ENCODE data around the gene ZNF891.

ZNF891 gene

GRCh38 chr12:133063556-133063955 is 66.5 kb downstream of the ZNF891 start:
- Histone ChIP-seq H3K36me3 (ENCODE audit: control insufficient read depth, insufficient read depth, low read length) (no peaks in the 10 kb centered on the region), H3K4me1 (ENCODE audit: control insufficient read depth, insufficient read depth, low read length) (no peaks in the 10 kb centered on the region), H3K4me3 (ENCODE audit: low read length) (no peak overlapping the region), H3K9me3 (ENCODE audit: control insufficient read depth, insufficient read depth, low read length) (peaks cover 13% of the 10 kb centered on the region), H3K27me3 (ENCODE audit: control insufficient read depth, insufficient read depth, low read length) (no peaks in the 10 kb centered on the region), H3K27ac (ENCODE audit: low read length) (no peak overlapping the region)
- no CpG with 5 or more reads among the region's 1 CpG for WGBS (ENCODE audit: insufficient coverage, insufficient read length)
- DNase-seq (ENCODE audit: low read depth, low spot score) = no peak

- no peak overlapping the region for H3K4me3 ChIP-seq (ENCODE audit: low read length)
- no peak overlapping the region for H3K27ac ChIP-seq (ENCODE audit: low read length)
- no peaks in the 10 kb centered on the region for H3K4me1 ChIP-seq (ENCODE audit: control insufficient read depth, insufficient read depth, low read length)
- peaks cover 21% of the 10 kb centered on the region for H3K9me3 ChIP-seq (ENCODE audit: control insufficient read depth, insufficient read depth, low read length)
- no CpG with 5 or more reads among the region's 1 CpG for WGBS (ENCODE audit: insufficient coverage, insufficient read length)
- peaks cover 8% of the 10 kb centered on the region; the same call in 1 of the 2 replicates for H3K36me3 ChIP-seq (ENCODE audit: control insufficient read depth, insufficient read depth, low read length)
- DNase-seq (ENCODE audit: low read depth, low spot score) = no peak
- H3K27me3 ChIP-seq (ENCODE audit: control insufficient read depth, insufficient read depth, low read length) = no peaks in the 10 kb centered on the region
Measured at GRCh38 chr12:133061954-133062353, 68.1 kb downstream of the ZNF891 start.

GRCh38 chr12:133058203-133059113 is 71.6 kb downstream of the ZNF891 start:
- H3K27ac ChIP-seq (ENCODE audit: low read length) = no peak overlapping the region
- no peaks in the 10 kb centered on the region for H3K27me3 ChIP-seq (ENCODE audit: control insufficient read depth, insufficient read depth, low read length)
- no peaks in the 10 kb centered on the region for H3K4me1 ChIP-seq (ENCODE audit: control insufficient read depth, insufficient read depth, low read length)
- no peak for DNase-seq (ENCODE audit: low read depth, low spot score)
- no CpG with 5 or more reads among the region's 8 CpGs for WGBS (ENCODE audit: insufficient coverage, insufficient read length)
- peaks cover 12% of the 10 kb centered on the region for H3K36me3 ChIP-seq (ENCODE audit: control insufficient read depth, insufficient read depth, low read length)
- no peak overlapping the region for H3K4me3 ChIP-seq (ENCODE audit: low read length)
- peaks cover 16% of the 10 kb centered on the region for H3K9me3 ChIP-seq (ENCODE audit: control insufficient read depth, insufficient read depth, low read length)

GRCh38 chr12:133057446-133057845 is 72.6 kb downstream of the ZNF891 start:
- DNase-seq (ENCODE audit: low read depth, low spot score) = no peak
- H3K9me3 ChIP-seq (ENCODE audit: control insufficient read depth, insufficient read depth, low read length) = peaks cover 16% of the 10 kb centered on the region

More at GRCh38 chr12:133057446-133057845, 72.6 kb downstream of the ZNF891 start:
- no CpG with 5 or more reads among the region's 5 CpGs for WGBS (ENCODE audit: insufficient coverage, insufficient read length)
- Histone ChIP-seq H3K4me3 (ENCODE audit: low read length) (no peak overlapping the region), H3K36me3 (ENCODE audit: control insufficient read depth, insufficient read depth, low read length) (peaks cover 17% of the 10 kb centered on the region), H3K4me1 (ENCODE audit: control insufficient read depth, insufficient read depth, low read length) (no peaks in the 10 kb centered on the region), H3K27ac (ENCODE audit: low read length) (no peak overlapping the region), H3K27me3 (ENCODE audit: control insufficient read depth, insufficient read depth, low read length) (no peaks in the 10 kb centered on the region)
